Brain microvascular endothelial cell (primary cell): ENCODE data around the gene GPA33.

Source experiments
- DNase-seq: peaks from one replicate; pipeline ENCODE4 v3.0.0-alpha.2; 2020
- H3K27ac ChIP-seq: fragments of 250-450 bp; sonication (Bioruptor Pico); 2 replicates; pipeline ENCODE4 v1.5.1; 2020; ENCODE audit warnings: mild to moderate bottlenecking, moderate library complexity
- H3K27me3 ChIP-seq: fragments of 250-450 bp; sonication (Bioruptor Pico); replicated peaks from 2 replicates; pipeline ENCODE4 v1.5.1; 2020; ENCODE audit warnings: mild to moderate bottlenecking
- H3K36me3 ChIP-seq: fragments of 250-450 bp; sonication (Bioruptor Pico); replicated peaks from 2 replicates; pipeline ENCODE4 v1.5.1; 2020; ENCODE audit warnings: mild to moderate bottlenecking
- H3K4me3 ChIP-seq: 2 replicates; pipeline ENCODE4 v1.5.1; 2011; ENCODE audit warnings: low read depth, mild to moderate bottlenecking, control low read depth, low read length, moderate library complexity
- in situ Hi-C: cut with HindIII; loops from 2 replicates; pipeline ENCODE4 v1.10.0; 2017; ENCODE audit warnings: low sequenced_read_pairs, low pct_ligation_motif_present
- TF ChIP-seq, protein P1 (sequence below): IDR thresholded peaks from 2 replicates; pipeline ENCODE4 v1.5.1; 2011; ENCODE audit warnings: low read depth, mild to moderate bottlenecking, moderate library complexity, low read length, control low read depth, inconsistent platforms; ENCODE audit errors: missing control alignments

The GPA33 gene

DNA sequence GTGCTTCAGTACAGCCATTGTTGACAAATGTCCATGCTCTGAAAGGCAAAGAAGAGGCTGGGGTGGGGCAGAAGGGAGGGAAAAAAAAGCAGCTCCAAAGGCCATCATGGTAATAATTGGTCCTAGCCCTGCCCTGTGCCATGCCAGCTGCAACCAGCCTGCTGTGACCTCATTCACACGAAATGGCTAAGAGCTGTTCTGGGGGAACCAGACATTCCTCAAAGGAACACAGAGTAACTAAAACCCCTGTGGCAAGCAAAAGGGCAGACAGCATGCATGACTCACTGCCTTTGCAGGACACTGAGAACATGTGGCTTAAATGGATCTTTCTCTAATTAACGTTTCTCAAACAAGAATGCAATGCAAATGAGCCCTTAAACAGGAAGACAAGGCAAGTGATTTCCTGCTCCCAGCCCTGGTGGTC lies 46.0 kb upstream of the GPA33 start:
- Histone ChIP-seq H3K27me3 (no peaks in the 10 kb centered on the region), H3K4me3 (no peak overlapping the region), H3K36me3 (no peaks in the 10 kb centered on the region), H3K27ac (no peak overlapping the region)
- peak; percentile 60 for DNase-seq
- TF ChIP-seq, protein P1, sequence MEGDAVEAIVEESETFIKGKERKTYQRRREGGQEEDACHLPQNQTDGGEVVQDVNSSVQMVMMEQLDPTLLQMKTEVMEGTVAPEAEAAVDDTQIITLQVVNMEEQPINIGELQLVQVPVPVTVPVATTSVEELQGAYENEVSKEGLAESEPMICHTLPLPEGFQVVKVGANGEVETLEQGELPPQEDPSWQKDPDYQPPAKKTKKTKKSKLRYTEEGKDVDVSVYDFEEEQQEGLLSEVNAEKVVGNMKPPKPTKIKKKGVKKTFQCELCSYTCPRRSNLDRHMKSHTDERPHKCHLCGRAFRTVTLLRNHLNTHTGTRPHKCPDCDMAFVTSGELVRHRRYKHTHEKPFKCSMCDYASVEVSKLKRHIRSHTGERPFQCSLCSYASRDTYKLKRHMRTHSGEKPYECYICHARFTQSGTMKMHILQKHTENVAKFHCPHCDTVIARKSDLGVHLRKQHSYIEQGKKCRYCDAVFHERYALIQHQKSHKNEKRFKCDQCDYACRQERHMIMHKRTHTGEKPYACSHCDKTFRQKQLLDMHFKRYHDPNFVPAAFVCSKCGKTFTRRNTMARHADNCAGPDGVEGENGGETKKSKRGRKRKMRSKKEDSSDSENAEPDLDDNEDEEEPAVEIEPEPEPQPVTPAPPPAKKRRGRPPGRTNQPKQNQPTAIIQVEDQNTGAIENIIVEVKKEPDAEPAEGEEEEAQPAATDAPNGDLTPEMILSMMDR: no peak
- in situ Hi-C loops: no loop called here

DNA sequence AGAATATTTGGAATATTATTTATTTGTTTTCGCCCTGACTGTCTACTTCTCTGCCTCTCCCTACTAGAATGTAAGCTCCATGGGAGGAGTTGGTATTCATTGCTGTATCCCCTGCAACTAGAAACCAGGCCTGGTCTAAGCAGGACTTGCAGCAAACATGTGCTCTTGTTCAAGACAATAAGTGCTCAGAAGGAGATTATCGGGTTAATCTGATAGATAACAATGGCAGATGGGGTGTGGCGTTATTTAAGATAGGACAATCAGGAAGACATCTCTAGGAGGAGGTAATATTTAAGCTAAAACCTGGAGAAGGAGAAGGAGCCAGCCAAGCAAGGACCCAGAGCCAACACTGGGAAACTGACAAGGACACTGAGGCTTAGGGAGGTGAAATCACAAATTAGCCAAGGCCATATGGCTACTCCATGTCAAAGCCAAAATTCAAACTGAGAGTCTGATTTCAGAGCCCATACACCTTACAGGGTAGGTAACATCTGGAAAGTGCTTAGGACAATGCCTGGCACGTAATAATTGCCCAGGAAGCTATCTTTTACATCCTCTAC lies 45.2 kb upstream of the GPA33 start:
- Histone ChIP-seq H3K4me3 (no peak overlapping the region), H3K36me3 (no peaks in the 10 kb centered on the region), H3K27me3 (peaks cover 2% of the 10 kb centered on the region), H3K27ac (no peak overlapping the region)
- TF ChIP-seq, protein P1: no peak
- in situ Hi-C loops: no loop called here
- DNase-seq: no peak

DNA sequence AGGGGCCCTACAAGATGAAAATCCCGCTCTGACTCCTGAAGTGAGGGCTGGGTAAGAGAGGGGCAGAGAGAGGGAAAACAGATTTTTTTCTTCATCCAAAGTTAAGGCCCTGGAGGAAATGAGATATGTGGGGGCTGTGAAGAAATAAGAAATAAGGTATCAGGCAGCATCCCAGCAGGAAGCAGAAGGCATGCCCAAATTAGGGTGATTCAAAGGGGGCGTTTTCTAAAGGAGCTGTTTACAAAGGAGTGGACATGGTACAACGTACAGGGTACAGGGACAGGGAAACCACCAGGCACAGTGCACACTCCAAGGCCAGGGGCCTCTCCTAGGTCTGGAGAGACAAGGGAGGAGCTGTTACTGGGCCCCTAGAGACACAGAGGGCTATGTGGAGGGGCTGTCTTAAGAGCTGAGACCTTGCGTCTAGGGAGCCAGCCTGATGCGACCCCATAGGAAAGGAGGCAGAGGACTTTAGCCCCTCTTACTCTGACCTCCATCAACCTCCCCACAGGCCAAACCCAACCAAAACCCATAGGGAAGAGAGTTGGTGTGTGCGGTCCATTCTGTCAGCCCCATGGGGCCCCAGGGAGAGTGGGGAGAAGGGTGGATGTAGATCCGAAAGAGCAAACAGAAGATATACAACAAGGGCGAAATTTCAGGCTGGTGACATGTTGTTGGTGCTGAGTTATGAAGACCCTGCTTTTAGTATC lies 42.3 kb upstream of the GPA33 start:
- TF ChIP-seq, protein P1: no peak
- Histone ChIP-seq H3K36me3 (no peaks in the 10 kb centered on the region), H3K27me3 (peaks cover 10% of the 10 kb centered on the region), H3K27ac (no peak overlapping the region), H3K4me3 (no peak overlapping the region)
- in situ Hi-C loops: no loop called here
- no peak for DNase-seq

DNA sequence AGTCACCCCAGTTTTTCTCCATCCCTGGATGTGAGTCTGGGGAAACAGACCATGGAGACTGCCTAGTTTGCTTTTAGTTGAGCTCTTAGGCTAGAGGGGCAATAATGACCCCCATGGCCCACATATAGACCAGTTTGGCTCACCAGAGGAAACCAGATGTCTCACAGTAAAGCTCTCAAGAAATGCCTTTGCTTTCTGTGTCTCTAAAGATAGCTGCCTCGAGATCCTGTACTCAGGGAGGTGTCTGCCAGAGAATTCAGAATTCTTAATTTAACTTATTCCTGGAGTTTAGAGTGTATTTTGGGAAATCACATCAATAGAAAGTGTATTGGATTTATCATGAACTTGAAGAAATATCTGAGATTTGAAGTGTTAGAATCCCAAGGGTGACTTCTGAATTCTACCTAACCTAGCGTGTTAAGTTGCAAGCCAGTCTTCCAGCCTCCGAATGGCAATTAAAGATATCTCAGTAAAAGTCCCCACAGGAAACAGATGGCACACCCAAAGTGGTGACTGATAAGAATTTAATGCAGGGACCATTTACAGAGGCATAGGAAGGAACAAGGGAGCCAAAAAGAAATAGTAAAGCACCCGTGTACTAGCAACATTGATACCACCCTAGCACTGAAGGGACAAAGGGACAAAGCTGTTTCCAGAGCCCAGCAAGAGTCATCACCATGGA lies 40.8 kb upstream of the GPA33 start:
- Histone ChIP-seq H3K4me3 (no peak overlapping the region), H3K27me3 (peaks cover 18% of the 10 kb centered on the region), H3K36me3 (no peaks in the 10 kb centered on the region), H3K27ac (no peak overlapping the region)
- TF ChIP-seq, protein P1: no peak
- no peak for DNase-seq
- in situ Hi-C loops: no loop called here

DNA sequence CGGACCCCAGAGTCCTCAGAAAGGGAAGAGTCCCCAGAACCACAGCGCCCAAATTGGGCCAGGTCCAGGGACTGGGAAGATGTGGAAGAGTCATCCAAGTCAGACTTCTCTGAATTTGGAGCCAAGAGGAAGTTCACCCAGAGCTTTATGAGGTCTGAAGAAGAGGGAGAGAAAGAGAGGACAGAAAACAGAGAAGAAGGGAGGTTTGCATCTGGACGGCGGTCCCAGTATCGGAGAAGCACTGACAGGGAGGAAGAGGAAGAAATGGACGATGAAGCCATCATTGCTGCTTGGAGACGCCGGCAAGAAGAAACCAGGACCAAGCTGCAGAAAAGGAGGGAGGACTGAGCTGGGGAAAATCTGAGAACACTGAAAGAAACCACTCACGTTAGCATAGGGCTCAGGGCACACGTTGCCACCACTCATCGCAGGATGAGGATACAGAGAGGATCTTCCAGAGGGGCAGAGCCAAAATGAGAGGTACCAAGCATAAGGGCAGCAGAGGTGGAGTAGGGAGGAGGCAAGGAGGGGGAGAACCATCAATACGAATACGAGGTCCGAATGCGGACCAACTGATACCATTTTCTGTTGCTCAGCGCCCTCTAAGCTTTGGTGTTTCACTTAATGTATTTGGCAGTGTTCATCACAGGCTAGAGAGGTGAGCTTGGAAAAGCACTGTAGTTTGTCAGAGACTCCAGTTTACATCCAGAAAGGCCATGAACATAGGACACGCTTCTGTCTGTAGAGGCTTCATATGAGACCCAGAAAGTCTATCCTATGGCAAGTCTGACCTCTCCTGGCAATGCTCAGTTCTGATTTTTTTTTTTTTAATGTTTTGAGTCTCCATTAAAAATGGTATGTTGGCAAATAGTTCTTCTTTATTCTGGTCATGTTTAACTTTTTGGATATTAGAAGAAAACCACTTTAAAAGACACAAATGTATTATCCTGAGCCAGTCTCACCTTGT lies 38.4 kb upstream of the GPA33 start:
- no peak for DNase-seq
- no peaks in the 10 kb centered on the region for H3K36me3 ChIP-seq
- TF ChIP-seq, protein P1: no peak
- peaks cover 18% of the 10 kb centered on the region for H3K27me3 ChIP-seq
- H3K4me3 ChIP-seq: no peak overlapping the region
- in situ Hi-C loops: no loop called here
- no peak overlapping the region for H3K27ac ChIP-seq
